SW480 (cell line): ENCODE data around the gene DIAPH1.
"Not testable (repeated sequence)": the region's sequence is repeated elsewhere in the genome, so short reads cannot be mapped to it uniquely, and the experiment has no call there.

Source experiments
- DNase-seq: peaks from one replicate; pipeline ENCODE4 v3.0.0-alpha.2; 2016; ENCODE audit warnings: low spot score

Gene DIAPH1

GRCh38 chr5:141609921-141610320 lies 8.9 kb downstream of the DIAPH1 start:
- DNase-seq = not testable (repeated sequence)

GRCh38 chr5:141609044-141609443 lies 9.8 kb downstream of the DIAPH1 start:
- DNase-seq = no peak

DNA sequence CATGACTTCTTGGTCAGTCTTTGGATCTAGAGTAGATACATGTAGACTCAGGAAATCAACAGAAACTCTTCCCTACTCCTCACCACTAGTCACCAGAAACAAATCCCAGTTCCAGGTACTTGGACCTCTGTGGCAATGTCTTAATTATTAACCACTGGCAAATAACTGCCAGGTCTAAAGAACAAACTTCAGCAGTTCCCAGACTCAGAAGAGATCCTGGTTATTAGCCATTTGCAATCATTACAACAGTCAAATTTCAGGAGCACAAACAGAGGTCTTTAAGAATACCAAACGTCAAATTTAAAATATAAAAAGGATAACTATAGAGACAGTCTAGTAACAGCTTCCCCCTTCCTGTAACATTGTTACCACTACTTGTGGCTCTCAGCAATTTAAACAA lies 10.2 kb downstream of the DIAPH1 start:
- DNase-seq = no peak

GRCh38 chr5:141608046-141608445 lies 10.8 kb downstream of the DIAPH1 start:
- no peak for DNase-seq

DNA sequence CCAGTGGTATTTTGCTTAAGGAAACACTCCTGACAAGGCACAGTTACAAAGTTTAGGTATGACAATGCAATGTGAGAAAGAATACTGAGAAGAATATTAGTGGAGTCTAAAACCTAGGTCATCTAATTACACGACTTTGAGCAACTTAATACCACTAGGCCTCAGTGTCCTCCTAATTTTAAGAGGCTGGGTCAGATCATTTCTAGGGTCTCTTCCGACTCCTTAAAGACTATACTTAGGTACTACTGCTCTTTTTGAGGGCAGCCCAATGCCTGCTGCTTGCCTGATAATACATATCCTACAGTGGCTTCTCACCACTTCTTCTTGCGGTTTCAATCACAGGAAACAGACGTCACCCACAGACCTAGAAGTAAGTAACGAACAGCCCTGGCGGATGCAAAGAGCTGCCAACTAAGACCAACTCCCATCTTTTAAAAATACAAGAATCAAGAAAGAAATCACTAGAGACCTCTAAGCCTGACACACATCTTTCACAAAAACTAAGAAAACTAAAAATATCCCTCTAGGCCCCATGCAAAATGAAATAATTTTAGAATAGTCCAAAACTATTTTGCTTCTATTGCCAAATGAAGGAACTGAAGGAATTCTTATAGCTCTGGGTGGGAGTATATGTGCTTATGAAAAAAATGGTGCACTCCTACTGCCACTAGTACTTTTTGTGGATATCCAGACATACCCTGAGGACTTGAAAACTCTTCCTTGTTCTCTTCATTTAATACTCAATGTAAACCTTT lies 13.1 kb downstream of the DIAPH1 start:
- no peak for DNase-seq

GRCh38 chr5:141603923-141604717 lies 14.7 kb downstream of the DIAPH1 start:
- peak; percentile 78 for DNase-seq

DNA sequence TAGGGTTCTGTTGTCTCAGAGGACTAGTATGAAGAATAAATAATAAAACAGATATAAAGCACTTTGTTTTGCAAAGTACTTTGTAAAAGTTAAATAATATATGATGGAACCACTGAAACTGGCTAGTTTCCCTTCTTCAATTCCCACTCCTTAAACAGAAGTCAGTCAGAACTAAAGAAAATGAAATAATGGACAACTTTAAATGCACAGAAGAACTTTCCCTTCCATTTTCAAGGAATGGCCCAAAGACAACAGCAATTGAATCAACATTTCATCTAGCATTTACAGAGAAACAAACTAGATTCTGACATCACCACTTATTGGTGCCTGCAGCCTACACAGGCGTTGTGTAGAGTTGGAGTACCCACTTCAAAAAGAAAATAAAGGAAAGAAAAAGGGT lies 16.2 kb downstream of the DIAPH1 start:
- no peak for DNase-seq

- DNase-seq = no peak
Observed at GRCh38 chr5:141598391-141599345, 20.1 kb downstream of the DIAPH1 start.

GRCh38 chr5:141597814-141598213 lies 21.0 kb downstream of the DIAPH1 start:
- no peak for DNase-seq

- no peak for DNase-seq
Observed at GRCh38 chr5:141597394-141597793, 21.4 kb downstream of the DIAPH1 start.

GRCh38 chr5:141596867-141597266 lies 21.9 kb downstream of the DIAPH1 start:
- no peak for DNase-seq

GRCh38 chr5:141590127-141590526 lies 28.7 kb downstream of the DIAPH1 start:
- no peak for DNase-seq

DNA sequence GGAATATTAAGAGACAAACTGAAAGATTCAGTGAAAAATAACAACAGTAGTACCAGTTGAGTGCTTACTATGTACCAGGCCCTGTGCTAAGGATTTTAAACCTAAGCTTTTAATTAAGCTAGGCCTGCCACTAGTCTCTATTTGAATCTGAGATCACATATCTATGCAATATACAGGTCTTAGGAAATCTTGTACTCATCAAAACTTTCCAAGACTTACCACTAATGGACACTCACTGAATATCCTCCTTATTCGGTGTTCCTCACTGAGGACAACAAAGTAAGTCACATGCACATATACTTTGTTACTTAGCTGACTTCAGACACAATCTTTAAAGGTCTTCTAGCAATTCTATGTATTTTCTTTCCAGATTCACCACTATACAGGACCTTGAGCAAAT lies 32.6 kb downstream of the DIAPH1 start:
- DNase-seq = no peak

GRCh38 chr5:141585594-141585993 lies 33.2 kb downstream of the DIAPH1 start:
- no peak for DNase-seq

- DNase-seq = no peak
Observed at GRCh38 chr5:141574122-141574510, 44.7 kb downstream of the DIAPH1 start.

DNA sequence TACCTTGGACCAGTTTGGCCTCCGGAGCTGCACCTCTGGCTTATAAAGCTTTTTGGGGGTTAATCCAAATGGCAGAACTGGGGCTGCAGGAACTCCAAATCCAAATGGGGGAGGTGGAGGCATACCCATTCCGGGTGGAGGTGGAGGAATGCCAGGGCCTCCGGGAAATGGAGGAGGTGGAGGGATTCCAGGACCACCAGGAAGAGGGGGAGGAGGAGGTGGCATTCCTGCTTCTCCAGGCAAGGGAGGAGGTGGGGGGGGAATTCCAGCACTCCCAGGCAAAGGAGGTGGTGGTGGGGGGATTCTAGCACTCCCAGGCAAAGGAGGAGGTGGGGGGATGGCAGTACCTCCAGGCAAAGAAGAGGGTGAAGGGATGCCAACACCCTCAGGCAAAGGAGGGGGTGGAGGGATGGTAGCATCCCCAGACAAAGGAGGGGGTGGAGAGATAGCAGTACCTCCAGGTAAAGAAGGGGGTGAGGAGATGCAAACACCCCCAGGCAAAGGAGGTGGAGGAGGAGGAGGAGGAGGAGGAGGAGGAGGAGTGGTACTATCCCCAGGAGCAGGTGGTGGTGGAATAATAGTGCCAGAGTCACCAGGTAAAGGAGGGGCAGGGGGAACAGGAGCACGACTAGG lies 45.2 kb downstream of the DIAPH1 start:
- DNase-seq = no peak

DNA sequence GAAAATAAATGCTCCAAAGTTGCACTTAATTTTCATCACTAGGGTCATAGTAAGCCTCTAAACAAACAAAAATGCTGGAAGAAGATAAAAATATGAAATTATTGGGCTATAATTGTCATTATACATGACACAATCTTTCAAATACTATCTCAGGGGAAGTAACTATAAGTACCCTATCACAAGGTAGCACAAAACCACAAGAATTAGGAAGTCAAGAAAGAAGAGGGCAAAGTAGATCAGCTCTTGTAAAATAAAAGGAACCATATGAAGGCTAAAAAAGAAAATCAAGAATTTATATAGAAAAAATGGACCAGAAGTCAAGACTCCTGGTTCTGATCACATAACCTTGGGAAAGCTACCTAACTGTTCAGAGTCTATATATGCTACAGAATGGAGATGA lies 48.1 kb downstream of the DIAPH1 start:
- DNase-seq = no peak

DNA sequence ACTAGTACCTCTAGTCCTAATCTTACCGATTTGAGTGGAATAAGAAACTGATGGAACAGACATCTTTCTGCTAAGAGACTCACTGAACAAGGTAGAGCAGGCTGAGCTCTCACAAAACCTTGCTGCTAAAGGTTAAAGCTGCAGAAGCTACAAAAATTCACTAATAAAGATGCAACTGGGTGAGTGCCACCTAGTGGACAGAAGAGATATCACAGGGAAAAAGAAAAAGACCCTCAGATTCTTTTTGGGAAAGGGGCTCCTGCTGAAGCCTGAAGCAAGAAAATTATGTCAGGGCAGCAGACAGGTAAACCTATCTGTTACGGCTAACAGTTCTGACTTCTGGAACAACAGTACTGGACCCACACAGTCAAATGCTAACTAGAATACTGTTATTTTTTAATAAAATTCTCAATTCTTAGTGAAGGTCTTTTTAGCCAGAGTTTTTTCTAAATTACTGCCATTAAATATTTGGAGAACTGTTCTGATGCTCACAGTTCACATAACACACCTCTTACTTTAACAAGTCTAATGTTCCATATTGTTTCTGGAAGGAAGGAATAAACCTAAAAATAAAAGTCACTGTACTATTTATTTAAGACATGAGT lies 51.2 kb downstream of the DIAPH1 start:
- DNase-seq = peak; percentile 41

GRCh38 chr5:141565826-141566570 lies 52.8 kb downstream of the DIAPH1 start:
- no peak for DNase-seq

- peak; percentile 97 for DNase-seq
Observed at GRCh38 chr5:141564216-141564692, 54.5 kb downstream of the DIAPH1 start.
